IPS-11a (cell line): ENCODE results near the gene HHIPL1.

ENCODE experiments used
- H3K4me3 ChIP-seq: one replicate; pipeline ENCODE4 v1.5.1; 2013; ENCODE audit warnings: low read depth, low read length, control low read depth

Gene HHIPL1

GRCh38 chr14:99686557-99687283 lies 41.8 kb downstream of the HHIPL1 start:
- no peak overlapping the region for H3K4me3 ChIP-seq

- H3K4me3 ChIP-seq: no peak overlapping the region
Measured at GRCh38 chr14:99687284-99688209, 42.6 kb downstream of the HHIPL1 start.

- no peak overlapping the region for H3K4me3 ChIP-seq
Measured at GRCh38 chr14:99688210-99688581, 43.3 kb downstream of the HHIPL1 start.

- no peak overlapping the region for H3K4me3 ChIP-seq
Measured at GRCh38 chr14:99688629-99689028, 43.7 kb downstream of the HHIPL1 start.

- no peak overlapping the region for H3K4me3 ChIP-seq
Measured at GRCh38 chr14:99689266-99690236, 44.6 kb downstream of the HHIPL1 start.

- H3K4me3 ChIP-seq: no peak overlapping the region
Measured at GRCh38 chr14:99690636-99691035, 45.7 kb downstream of the HHIPL1 start.

GRCh38 chr14:99691111-99691885 lies 46.4 kb downstream of the HHIPL1 start:
- H3K4me3 ChIP-seq: no peak overlapping the region

- H3K4me3 ChIP-seq: no peak overlapping the region
Measured at GRCh38 chr14:99693918-99694317, 49.0 kb downstream of the HHIPL1 start.

- no peak overlapping the region for H3K4me3 ChIP-seq
Measured at GRCh38 chr14:99696929-99697328, 52.0 kb downstream of the HHIPL1 start.

- no peak overlapping the region for H3K4me3 ChIP-seq
Measured at GRCh38 chr14:99698236-99698635, 53.3 kb downstream of the HHIPL1 start.

- H3K4me3 ChIP-seq: no peak overlapping the region
Measured at GRCh38 chr14:99698642-99699041, 53.7 kb downstream of the HHIPL1 start.

- H3K4me3 ChIP-seq: no peak overlapping the region
Measured at GRCh38 chr14:99699085-99699760, 54.3 kb downstream of the HHIPL1 start.

GRCh38 chr14:99699861-99700260 lies 54.9 kb downstream of the HHIPL1 start:
- no peak overlapping the region for H3K4me3 ChIP-seq

GRCh38 chr14:99700379-99700778 lies 55.5 kb downstream of the HHIPL1 start:
- no peak overlapping the region for H3K4me3 ChIP-seq

GRCh38 chr14:99701260-99701659 lies 56.3 kb downstream of the HHIPL1 start:
- H3K4me3 ChIP-seq: no peak overlapping the region

GRCh38 chr14:99702115-99702514 lies 57.2 kb downstream of the HHIPL1 start:
- H3K4me3 ChIP-seq: no peak overlapping the region

- no peak overlapping the region for H3K4me3 ChIP-seq
Measured at GRCh38 chr14:99703381-99703780, 58.5 kb downstream of the HHIPL1 start.

- H3K4me3 ChIP-seq: no peak overlapping the region
Measured at GRCh38 chr14:99704037-99704436, 59.1 kb downstream of the HHIPL1 start.

- no peak overlapping the region for H3K4me3 ChIP-seq
Measured at GRCh38 chr14:99706107-99706900, 61.4 kb downstream of the HHIPL1 start.
